MM.1S (cell line): ENCODE data around the gene RTRAF.

Source experiments
- DNase-seq: peaks from one replicate; pipeline ENCODE4 v3.0.0-alpha.2; 2015
- H2AFZ ChIP-seq: fragments of 300-600 bp; sonication (generic); 2 replicates; pipeline ENCODE4 v1.6.0; 2016; ENCODE audit warnings: antibody characterized with exemption, low read length
- H3F3A ChIP-seq: fragments of 300-600 bp; sonication (generic); 2 replicates; pipeline ENCODE4 v1.6.1; 2016; ENCODE audit warnings: mild to moderate bottlenecking, antibody characterized with exemption, low read length, moderate library complexity, mixed read lengths; ENCODE audit not compliant: insufficient read depth
- H3K27ac ChIP-seq: fragments of 300-600 bp; sonication (generic); 2 replicates; pipeline ENCODE4 v1.5.1; 2016; ENCODE audit warnings: mild to moderate bottlenecking, low read length
- H3K27me3 ChIP-seq: fragments of 300-600 bp; sonication (generic); replicated peaks from 2 replicates; pipeline ENCODE4 v1.6.0; 2016; ENCODE audit warnings: low read length; ENCODE audit not compliant: insufficient read depth
- H3K36me3 ChIP-seq: fragments of 300-600 bp; sonication (generic); replicated peaks from 2 replicates; pipeline ENCODE4 v1.6.1; 2016; ENCODE audit warnings: mild to moderate bottlenecking, low read length, mixed read lengths; ENCODE audit not compliant: insufficient read depth
- H3K4me1 ChIP-seq: fragments of 300-600 bp; sonication (generic); 2 replicates; pipeline ENCODE4 v1.6.1; 2016; ENCODE audit warnings: low read length, mixed read lengths
- H3K4me2 ChIP-seq: fragments of 300-600 bp; sonication (generic); 2 replicates; pipeline ENCODE4 v1.6.0; 2016; ENCODE audit warnings: low read depth, low read length
- H3K4me3 ChIP-seq: fragments of 300-600 bp; sonication (generic); 2 replicates; pipeline ENCODE4 v1.5.1; 2016; ENCODE audit warnings: low read length, mixed read lengths
- H3K79me2 ChIP-seq: fragments of 300-600 bp; sonication (generic); 2 replicates; pipeline ENCODE4 v1.6.1; 2016; ENCODE audit warnings: mixed run types, low read length, mixed read lengths
- H3K9ac ChIP-seq: fragments of 300-600 bp; sonication (generic); 2 replicates; pipeline ENCODE4 v1.6.1; 2016; ENCODE audit warnings: low read length, mixed read lengths
- H3K9me2 ChIP-seq: fragments of 300-600 bp; sonication (generic); replicated peaks from 2 replicates; pipeline ENCODE4 v1.6.1; 2016; ENCODE audit warnings: mild to moderate bottlenecking, low read length, mixed read lengths; ENCODE audit not compliant: insufficient read depth
- H3K9me3 ChIP-seq: fragments of 300-600 bp; sonication (generic); replicated peaks from 2 replicates; pipeline ENCODE4 v1.6.1; 2016; ENCODE audit warnings: mild to moderate bottlenecking, low read length, mixed read lengths; ENCODE audit not compliant: insufficient read depth
- H4K20me1 ChIP-seq: fragments of 300-600 bp; sonication (generic); 2 replicates; pipeline ENCODE4 v1.6.1; 2016; ENCODE audit warnings: mild to moderate bottlenecking, low read length, moderate library complexity, mixed read lengths; ENCODE audit not compliant: insufficient read depth
- CTCF ChIP-seq: fragments of 300-600 bp; sonication (generic); IDR thresholded peaks from 2 replicates; pipeline ENCODE4 v1.5.1; 2016; ENCODE audit warnings: antibody characterized with exemption, low read length, mixed read lengths
- EZH2 ChIP-seq: fragments of 300-600 bp; sonication (generic); optimal IDR thresholded peaks from 2 replicates; pipeline ENCODE3; 2017; ENCODE audit warnings: low read depth, mild to moderate bottlenecking, antibody characterized with exemption, low read length, mixed read lengths
- EZH2phosphoT487 ChIP-seq: fragments of 300-600 bp; sonication (generic); IDR thresholded peaks from 2 replicates; pipeline ENCODE4 v1.6.1; 2018; ENCODE audit warnings: antibody characterized with exemption, low read length

RTRAF gene

GRCh38 chr14:52039124-52039815 is 49.9 kb downstream of the RTRAF start:
- no peaks in the 10 kb centered on the region for H3K9me3 ChIP-seq
- no peaks in the 10 kb centered on the region for H3K79me2 ChIP-seq
- H3K4me3 ChIP-seq: no peak overlapping the region
- H3F3A ChIP-seq: no peaks in the 10 kb centered on the region
- H3K9ac ChIP-seq: no peak overlapping the region
- H3K4me1 ChIP-seq: no peaks in the 10 kb centered on the region
- H3K27ac ChIP-seq: no peak overlapping the region
- no peaks in the 10 kb centered on the region for H3K36me3 ChIP-seq
- no peaks in the 10 kb centered on the region for H4K20me1 ChIP-seq
- no peak overlapping the region for H3K4me2 ChIP-seq
- no peak overlapping the region for H2AFZ ChIP-seq
- H3K9me2 ChIP-seq: no peaks in the 10 kb centered on the region
- H3K27me3 ChIP-seq: no peaks in the 10 kb centered on the region
- TF ChIP-seq EZH2phosphoT487 (no peak), EZH2 (no peak), CTCF (no peak)
- DNase-seq: no peak

GRCh38 chr14:52040598-52040997 is 51.3 kb downstream of the RTRAF start:
- TF ChIP-seq EZH2phosphoT487 (no peak), EZH2 (no peak), CTCF (no peak)
- Histone ChIP-seq H3K9ac (no peak overlapping the region), H3K9me2 (no peaks in the 10 kb centered on the region), H3K4me2 (no peak overlapping the region), H3K27me3 (no peaks in the 10 kb centered on the region), H3K27ac (no peak overlapping the region), H3K4me1 (no peaks in the 10 kb centered on the region), H3F3A (no peaks in the 10 kb centered on the region), H4K20me1 (no peaks in the 10 kb centered on the region), H3K36me3 (no peaks in the 10 kb centered on the region), H2AFZ (no peak overlapping the region), H3K79me2 (no peaks in the 10 kb centered on the region), H3K4me3 (no peak overlapping the region), H3K9me3 (no peaks in the 10 kb centered on the region)
- DNase-seq: no peak

DNA sequence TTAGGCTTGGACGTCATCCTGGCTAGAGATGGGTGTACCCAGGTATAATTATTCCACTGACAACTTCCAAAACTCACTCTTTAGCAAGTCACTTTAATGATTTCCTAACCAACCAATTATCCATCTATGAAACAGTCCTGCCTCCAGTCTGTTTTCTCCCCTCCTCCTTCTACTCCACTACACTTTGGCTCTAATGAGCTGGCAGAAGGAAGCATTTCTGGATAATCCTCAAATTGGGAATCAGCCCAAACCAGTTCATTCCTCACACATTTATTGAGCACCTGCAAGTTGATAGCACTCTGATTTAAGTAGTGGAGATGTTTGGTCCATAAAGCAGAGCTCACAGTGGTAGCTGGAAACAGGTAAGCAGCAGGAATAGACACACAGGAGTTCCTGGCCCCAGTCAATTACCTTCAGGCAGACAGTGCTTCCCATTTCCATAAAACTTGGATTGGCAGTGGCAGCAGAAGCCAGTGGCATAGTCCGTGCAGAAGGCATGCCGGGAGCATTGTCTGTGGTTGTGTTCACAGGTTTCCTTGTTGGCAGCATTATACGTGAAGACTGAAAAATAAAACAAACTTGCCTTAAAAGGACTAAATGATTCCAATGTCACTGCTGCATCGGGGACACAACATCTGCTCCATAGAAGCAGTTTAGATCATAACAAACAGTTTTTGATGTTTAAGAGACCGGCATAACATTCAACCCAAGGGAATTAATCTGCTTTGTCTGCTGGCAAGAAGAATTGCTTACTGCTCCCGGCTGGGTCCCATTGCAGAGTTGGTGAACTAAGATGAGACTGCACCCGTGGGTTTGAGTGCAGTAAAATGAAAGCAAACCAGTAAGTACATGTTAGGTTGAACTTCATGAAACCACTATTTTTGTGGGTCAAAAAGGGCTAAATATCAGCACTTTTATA is 53.3 kb downstream of the RTRAF start:
- Histone ChIP-seq H3K4me2 (no peak overlapping the region), H3K9ac (no peak overlapping the region)

More for the DNA sequence above, 53.3 kb downstream of the RTRAF start:
- H3K9me2 ChIP-seq: no peaks in the 10 kb centered on the region
- no peaks in the 10 kb centered on the region for H3F3A ChIP-seq
- H4K20me1 ChIP-seq: no peaks in the 10 kb centered on the region
- no peak overlapping the region for H2AFZ ChIP-seq
- DNase-seq: no peak
- H3K4me3 ChIP-seq: no peak overlapping the region
- no peaks in the 10 kb centered on the region for H3K4me1 ChIP-seq
- no peaks in the 10 kb centered on the region for H3K27me3 ChIP-seq
- no peaks in the 10 kb centered on the region for H3K9me3 ChIP-seq
- H3K79me2 ChIP-seq: no peaks in the 10 kb centered on the region
- no peaks in the 10 kb centered on the region for H3K36me3 ChIP-seq
- H3K27ac ChIP-seq: no peak overlapping the region
- TF ChIP-seq EZH2phosphoT487 (no peak), EZH2 (no peak), CTCF (no peak)
